ENCODE data around the gene EPB41.
"Not testable (repeated sequence)": the region's sequence is repeated elsewhere in the genome, so short reads cannot be mapped to it uniquely, and the experiment has no call there.

The EPB41 gene

DNA sequence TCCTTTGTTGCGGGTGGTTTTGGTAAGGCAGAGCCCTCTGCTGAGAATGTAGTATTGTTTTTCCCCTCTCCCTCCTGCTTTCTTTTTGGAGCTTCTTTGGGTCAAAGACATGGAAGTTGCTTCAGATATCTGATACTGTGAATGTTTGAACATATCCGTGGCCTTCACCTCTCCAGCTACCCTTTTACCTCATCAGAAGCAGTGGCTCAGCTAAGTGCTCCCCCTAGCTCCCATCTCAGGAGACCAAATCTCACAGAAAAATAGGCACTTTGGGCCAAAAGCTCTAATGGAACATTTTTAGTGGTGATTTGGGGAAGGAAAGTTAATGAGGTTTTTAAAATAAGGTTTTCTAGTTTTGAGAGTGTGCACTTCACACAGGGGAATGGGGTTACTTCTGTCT is 203.0 kb downstream of the EPB41 start:
- no peak for DNase-seq

DNA sequence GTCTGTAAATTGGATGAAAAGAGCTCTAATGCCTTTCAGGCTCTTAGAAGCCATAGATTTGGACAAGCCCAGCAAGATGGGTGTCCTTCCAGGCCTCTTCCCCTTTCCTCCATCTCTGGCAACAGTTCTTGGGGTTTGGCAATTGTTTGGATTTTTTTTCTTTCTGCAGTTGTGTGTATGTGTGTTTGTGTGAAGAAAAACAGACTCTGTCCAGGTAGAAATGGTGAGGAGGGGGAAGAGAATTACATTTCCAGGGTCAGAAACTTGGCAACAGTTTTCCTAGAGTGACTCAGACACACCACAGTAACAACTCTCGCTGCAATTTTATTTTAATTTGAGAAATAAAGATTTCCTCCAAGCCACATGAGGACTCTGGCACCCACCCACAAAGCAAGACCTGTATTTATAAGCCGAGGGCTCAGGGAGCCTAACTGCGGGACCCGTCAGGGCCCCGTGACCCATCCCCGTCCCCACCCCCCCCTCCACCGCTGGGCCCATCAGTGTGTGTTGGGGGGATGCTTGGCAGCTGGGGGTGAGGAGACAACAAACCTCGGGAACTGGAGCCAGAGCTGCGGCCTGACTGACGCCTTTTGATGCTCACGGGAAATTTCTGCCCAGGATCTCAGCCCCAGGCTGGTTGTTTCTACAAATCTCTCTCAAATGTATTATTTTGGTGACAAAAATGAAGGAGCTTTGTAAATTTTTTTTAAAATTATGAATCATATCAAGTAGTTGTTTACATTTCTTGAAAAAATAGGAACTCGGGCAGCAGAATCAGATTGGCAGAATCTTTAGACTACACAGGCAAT is 205.0 kb downstream of the EPB41 start:
- no peak for DNase-seq

DNA sequence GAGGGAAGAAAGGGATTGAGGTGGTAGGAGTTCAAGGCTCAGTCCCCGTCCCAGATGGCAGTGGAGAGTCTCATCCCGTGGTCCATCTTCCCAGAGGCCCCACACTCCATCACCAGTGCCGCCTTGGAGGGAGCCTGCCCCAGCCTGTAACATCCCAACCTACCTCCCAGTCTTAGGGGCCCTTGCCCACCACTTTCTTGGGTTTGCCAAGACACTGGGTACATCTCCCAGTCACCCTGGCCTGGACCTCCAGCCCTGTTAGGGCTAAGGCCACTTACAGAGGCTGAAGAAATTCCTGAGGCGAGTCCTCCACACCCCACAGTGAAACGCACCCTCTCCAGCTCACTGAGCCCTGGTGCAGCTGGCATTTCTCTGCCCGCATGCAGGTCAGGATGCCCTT is 206.0 kb downstream of the EPB41 start:
- no peak for DNase-seq

DNA sequence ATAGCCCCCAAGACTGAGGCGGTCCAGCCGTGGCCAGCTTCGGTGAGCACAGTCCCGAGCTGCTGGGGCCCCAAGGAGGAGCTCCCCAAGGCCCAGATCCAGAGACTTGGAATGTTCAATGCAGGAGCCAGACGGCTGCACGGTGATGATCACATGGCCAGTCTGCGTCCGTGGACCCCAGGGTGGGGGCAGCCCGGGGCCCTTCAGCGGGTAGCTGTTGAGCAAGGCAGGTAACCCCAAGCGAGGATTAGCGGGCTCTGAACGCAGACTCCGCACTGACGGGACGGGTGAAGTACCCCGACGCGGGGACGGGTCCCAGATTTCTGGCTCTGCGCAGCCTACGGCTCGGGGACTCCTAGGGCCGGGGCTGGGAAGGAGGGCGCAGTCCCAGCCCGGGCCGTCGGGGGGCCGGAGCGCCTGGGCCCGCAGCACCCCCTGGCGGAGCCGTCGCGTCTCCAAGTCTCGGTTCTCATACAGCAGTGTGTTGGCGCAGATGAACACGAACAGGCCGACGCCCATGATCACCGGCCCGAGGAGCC is 206.6 kb downstream of the EPB41 start:
- DNase-seq, result no peak

DNA sequence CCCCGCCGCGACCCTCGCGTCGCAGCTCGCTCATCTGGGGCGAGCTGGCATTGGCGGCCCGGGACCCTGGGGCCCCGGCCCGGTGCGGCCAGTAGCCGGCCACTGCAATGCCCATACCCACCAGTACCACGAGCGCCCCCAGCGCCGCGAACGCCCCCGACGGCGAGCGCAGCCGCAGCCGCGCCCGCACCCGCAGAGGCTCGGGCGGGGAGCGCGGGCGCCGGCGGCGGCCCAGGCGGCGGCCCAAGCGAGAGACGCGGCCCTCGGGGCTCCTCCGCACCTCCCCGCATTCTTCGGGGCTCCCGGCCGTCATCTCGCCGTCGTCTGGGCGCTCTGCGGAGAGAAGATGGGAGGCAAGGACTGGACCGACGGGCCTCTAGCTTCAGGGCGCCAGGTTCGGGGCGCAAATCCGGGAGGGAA is 207.2 kb downstream of the EPB41 start:
- DNase-seq, result no peak

DNA sequence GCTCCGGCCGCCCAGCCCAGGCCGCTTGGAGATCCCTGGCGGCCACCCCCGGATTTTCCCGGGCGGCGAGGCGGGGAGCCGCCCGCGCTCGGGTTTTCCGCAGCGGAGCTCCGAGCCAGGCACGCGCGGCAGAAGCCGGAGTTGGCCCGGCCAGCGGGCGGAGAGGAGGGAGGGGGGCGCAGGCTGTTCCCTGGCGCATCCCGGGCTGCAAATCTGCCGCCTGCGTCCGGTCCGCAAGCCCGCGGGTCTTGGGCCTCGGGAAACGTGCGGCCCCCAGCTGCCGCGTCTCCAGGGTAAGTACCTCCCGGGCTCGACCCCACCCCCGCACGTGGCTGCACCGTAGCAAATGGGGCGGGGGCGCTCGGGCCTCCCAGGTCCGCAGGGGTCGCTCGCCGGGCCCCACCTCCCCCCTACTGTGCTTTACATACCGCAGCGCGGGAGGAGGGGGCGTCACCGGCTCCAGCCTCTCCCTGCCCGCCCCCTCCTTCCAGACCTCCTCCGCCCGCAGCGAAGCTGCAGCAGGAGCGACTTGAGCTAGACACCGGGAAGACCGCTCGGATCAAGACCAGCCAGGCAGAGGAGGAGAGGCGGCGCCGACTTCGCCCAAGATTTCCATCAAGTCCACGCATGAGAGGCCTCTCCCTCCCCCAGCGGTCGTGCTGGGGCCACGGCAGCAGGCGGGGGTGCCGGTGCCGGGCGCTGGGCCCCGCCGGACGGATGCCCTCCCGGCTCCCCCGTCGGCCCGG is 207.7 kb downstream of the EPB41 start:
- no peak for DNase-seq

DNA sequence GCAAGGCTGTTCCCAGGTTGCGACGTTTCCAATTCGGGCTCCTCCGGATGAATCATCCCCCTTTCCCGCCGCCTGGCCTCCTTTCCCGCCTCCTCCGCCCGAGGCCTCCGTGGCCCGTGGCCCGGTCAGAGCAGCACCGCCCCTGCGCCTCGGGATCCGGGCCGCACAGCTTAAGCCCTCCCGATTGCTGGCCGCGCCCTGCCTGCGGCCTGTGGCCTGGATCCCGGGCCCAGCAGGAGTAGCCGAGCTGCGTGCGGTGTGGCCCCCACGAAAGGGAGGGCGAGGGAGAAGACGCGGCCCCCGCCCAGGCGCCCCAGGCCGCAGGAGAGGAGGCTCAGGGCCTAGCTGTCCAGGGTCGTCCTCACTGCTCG is 208.3 kb downstream of the EPB41 start:
- no peak for DNase-seq

DNA sequence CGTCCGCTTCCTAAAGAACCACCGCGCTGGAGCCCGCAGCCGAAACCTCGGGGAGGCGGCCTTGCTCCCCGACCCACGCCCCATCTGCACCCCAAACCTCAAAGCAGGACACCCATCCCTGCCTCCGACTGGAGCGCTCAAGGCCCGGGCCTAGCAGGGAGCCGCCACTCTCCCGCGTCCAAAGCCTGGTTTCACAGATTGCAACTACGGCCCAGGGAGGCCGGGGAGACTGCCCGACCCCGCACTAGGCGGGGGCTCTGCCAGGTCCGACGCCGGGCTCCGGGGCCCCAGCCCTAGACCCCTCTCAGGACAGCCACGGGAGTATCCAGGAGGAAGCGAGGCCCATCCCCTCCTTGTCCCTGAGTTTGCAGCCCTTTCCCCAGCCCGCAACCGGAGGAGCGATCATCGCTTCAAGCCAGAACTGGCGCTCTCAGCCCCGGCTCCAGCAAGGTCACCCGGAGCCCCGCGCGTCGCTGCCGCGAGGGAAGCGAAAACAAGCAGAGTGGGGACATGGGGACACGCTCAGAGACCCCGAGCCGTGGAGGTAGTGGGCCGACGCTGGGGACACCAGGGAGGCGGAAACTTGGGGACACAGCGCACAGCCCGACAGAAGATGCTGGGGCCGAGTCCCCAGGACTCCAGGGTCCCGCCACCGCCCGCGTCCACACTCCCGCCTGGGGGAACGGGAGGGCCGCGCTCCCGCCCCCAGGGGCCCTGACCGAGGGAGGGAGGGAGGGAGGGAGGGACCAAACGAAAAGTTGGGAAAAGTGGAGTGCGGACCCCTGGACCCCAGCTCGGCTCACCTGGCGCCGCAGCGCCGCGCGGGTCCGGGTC is 208.9 kb downstream of the EPB41 start:
- no peak for DNase-seq

DNA sequence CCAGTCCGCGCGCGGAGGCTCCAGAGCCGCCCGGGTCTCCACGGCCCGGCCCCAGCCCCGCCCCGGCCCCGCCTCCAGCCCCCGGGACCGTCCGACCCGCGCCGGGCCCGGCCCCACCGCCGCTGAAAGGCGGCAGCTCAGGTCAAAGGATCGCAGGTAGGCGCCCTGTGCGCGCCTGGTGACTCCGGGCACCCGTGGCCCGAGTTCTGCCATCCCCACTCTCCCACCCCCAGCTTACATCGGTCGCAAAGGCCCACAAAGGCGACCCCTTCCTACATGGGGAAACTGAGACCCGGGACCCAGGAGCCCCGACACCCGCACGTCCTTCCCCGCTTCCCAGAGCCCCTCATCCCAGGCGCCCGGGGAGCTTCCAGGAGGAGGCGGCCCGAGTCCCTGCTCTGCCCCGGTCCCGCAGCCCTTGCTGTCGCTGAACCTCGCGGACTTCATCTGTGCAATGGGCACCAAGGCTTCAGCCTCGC is 209.6 kb downstream of the EPB41 start, which contains the start of gene TMEM200B:
Gene TMEM200B (minus strand): TSS at position 17 of the 479 bp plus-strand sequence. CDS start 2,075 bp downstream, outside the sequence.
- no peak for DNase-seq

DNA sequence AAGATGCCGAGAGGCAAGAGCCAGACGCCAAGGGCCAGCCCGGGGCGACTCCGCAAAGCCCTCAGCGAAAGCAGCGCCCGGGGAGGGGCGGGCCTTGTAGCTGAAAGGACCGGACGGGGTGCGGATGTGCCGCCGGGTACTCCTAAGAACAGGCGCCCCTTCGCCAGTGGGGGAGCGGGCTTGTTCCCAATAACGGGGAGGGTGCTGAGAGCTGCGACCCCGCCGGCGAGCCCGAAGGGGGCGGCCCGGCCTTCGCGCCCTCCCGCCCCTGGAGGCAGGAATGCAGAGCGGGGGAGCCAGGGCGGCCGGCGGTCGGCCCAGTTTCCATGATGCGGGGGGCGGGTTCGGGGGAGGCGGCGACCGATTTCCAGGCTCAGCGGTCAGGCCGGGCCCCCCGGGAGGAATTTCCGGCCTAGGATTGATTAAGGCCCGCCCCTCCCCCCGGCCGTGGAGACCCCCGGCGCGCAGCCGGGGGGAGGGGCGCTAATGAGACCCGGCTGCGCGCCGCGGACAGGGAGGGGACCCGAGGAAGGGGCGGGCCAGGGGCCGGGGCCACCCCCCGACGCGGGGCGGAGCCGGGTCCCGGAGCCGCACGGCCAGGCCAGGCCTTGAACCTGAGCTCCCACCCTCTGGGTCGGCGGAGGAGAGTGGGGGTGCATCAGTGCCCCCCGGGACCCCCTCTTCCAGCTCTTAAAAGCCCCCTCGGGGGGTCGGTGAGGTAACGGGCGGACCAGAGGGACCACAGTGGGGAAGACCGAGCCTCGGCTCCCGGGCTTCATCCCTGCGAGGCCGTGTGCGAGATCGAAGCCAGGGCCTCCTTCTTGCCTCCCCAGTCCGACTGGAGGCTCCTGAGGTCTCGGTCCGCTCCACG is 210.2 kb downstream of the EPB41 start:
- no peak for DNase-seq

DNA sequence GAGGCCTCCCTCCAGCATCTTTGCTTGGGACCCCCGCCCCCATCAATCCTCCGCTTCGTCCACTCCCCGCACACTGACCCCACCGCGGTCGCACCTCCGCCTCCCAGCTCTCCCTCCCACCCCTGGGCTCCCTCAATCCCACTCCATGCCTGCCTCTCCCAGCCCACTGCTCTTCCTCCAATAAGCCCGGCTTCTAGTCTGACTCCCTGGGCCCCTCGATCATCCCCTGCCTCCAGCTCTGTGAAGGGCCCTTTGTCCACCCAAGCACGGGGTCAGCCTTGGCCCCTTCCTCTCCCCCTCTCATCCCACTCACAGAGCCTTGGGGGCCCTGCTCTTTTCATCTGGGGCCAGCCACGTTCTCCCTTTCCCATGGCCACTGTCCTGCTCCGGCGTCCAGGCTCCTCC is 210.9 kb downstream of the EPB41 start:
- DNase-seq, result no peak

DNA sequence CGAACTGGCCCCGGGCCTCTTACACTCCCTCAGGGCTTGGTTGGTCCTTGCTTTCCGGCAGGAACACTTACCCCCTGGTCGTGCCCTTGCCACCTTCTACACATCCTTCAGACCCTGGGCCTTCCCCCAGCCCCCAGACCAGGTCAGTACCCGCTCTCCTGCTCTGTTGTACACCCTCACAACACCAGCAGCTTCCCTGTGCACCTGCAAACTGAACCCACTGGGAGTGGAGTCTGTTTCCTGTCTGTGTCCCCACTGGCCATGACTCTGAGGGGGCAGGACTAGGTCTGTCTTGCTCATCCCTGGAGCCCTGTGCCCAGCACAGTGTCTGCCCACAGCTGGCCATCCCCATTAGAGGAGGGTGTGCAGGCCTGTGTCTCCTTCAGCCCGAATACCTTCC is 211.4 kb downstream of the EPB41 start:
- no peak for DNase-seq

DNA sequence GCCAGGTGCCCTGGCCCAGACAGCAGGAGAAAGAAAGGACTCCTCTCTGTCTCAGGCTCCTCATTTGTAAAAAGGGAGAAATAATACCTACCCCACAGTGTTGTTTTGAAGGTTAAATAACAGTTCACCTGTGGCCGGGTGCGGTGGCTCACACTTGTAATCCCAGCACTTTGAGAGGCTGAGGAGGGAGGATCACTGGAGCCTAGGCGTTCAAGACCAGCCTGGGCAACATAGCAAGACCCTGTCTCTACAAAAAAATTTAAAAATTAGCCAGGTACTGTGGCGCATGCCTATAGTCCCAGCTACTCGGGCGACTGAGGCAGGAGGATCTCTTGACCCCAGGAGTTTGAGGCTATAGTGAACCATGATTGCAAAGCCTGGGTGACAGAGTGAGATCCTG is 211.8 kb downstream of the EPB41 start:
- DNase-seq, result no peak

DNA sequence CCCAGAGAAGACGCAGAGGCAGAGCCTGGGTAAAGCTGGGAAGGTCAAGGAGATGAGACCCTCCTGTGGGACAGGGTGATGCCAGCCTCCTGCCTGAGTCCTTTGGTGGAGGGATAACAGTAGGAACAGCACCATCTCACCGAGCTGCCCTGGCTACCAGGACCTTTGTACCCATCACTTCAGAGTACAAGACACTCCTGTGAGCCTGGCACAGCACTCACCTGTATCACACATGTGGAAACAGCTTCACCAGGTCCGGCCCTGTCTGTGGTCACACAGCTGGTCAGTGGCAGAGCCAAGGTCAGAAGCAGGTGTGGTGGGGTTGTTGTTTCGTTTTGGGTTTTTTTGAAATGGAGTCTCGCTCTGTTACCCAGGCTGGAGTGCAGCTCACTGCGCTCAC is 214.4 kb downstream of the EPB41 start:
- DNase-seq, result no peak

DNA sequence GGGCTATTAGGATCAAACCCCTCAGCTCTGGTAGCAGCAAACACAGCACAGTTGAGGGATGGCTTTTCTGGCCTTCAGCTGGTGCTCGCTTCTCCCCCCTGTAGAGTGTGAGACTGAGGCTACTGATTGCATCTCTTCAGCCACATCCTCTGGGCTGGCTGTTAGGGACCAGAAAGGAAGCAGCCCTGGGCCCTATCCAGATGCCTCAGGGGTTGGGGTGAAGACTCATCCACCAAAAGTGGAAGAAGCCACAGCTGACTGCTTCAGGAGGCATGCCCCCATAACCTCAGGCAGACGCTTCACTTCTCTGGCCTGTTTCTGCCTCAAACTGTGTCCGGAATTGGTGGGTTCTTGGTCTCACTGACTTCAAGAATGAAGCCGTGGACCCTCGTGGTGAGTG is 215.5 kb downstream of the EPB41 start:
- DNase-seq, result no peak

DNA sequence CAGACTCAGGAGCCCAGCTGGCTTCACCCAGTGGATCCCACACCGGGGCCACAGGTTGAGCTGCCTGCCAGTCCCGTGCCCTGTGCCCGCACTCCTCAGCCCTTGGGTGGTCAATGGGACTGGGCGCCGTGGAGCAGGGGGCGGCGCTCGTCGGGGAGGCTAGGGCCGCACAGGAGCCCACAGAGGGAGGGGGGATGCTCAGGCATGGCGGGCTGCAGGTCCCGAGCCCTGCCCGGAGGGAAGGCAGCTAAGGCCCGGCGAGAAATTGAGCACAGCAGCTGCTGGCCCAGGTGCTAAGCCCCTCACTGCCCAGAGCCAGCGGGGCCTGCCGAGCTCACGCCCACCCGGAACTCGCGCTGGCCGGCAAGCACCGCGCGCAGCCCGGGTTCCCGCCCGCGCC is 216.7 kb downstream of the EPB41 start:
- DNase-seq, result not testable (repeated sequence)

DNA sequence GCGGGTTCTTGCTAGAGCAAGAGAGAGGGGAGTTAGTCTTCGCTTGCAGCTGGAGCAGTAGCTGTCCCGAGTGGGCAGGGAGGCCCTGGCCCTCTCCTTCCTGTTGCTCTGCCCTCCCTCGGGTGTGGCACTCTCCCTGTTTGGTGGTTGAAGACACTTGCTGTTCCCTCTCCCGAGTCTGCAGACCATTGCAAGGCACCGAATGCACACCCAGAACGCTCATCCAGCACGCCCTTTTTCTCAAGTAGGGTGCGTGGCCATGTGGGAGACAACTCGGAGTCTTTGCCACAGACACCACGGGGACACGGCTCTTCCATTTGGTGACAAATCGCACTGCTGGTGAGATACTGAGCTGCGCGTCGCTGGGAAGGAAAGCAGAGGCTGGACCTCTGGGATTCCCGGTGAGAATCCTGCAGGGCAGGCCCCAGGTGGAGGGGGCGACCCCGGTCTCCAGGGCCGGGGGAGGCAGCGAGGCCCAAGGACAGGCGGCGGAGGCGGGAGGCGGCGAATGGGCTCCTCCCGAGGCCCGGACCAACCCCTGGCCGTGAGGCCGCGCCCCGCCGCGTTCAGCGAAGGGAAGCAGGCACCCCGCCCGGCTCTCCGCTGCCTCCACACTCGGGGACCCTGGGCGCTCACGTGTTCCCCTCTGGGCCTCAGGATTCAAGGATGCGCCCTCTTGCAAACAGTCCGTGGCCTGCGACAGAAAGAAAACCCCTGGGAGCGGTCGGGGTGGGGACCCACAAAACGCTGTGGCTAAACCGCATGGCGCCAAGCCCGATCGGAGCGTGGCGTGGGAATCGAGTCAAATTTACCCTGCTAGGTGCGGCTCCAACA is 219.7 kb downstream of the EPB41 start:
- DNase-seq, result no peak

DNA sequence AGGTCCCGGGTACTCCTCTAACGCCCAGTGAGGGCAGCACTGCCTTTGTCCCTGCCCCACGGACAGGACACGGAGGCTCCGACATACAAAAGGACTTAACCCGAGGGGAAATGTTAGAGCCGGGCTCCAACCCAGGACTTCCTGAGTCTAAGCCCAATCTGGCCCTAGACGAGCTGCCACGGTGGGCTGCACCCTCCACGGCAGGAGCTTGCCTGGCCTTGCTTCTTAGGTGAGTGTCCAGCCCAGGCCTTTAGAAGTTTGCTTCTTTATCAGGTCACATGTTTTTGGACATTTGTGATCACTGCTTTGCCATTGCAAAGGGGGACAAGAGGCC is 220.3 kb downstream of the EPB41 start:
- DNase-seq, result no peak

DNA sequence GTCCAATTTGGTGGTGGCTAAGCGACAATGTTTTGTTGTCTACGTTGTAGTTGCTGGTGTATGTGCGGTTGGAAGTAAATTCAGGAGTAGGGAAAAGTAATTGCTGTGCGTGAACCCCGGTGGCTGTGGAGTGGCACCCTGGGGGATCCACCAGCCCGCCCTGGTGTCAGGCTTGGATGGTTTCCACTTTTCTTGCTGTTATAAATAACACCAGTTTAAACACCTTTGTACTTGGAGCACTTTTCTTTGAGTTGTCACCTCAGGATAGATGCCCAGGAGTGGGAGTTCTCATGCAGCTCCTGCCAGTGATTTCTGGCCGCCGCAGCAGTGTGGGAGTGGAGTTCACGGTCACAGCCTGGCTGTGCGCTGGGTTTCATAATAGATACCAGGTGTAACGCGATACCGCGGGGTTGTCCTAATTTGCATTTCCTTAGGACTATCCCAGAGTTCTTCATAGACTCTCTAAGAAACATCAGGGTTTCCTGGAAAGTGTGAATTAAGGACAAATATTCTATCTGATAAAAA is 222.1 kb downstream of the EPB41 start:
- no peak for DNase-seq

DNA sequence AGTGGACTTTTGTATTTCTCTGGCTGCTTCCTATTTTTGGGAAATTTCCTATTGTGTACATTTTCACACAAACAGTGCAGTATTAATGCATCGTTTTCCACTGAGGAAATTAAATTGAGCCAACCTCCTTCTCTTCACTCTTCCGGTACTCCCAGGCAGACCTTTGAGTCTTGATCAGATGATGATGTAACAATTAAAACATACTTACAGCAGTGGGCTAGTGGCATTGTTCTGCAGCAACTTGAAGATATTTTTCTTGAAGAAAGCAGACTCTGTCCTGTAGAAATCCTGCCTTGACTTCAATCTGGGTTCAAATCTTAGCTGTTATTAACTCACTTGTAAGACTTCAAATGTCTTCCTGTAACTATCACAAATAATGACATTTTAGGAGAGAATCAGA is 228.3 kb downstream of the EPB41 start:
- DNase-seq, result no peak

DNA sequence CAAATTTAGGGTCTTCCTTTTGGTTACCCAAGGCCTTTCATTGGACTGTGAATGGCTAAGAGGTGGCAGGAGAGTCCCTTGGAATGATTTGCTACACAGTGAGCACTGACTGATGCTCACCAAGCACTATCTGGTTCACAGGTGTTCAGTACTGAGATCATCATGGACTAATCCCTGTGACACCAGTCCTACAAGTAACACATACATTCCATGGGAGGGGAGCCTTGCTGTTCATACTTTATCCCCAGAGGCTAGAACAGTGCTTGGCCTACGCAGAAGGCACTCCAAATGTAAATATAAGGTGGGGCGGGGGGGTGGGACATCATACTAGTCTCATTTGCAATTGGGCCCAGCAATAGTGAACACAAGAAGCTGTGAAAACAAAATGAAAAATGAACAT is 229.8 kb downstream of the EPB41 start:
- DNase-seq, result no peak
